Caco-2 (cell line): ENCODE results near the gene DPP9. TPM values are rescaled to one million over a fixed set of nuclear protein-coding genes. Genes with fewer than 3 reads are reported as not detected.

Source experiments
- BruUV-seq: library from RNA; stranded (reverse); fragments of 400-500 nt; replicated peaks from 2 replicates; lab custom pipeline; 2021; lab: Mats Ljungman, UMichigan
- CTCF ChIA-PET: fragments of 300-600 bp; sonication (Branson Sonifier 250); formaldehyde crosslinking; loops from one replicate; lab custom pipeline; 2022; ENCODE audit warnings: antibody characterized with exemption; lab: Charles Lee
- POLR2A ChIA-PET: fragments of 300-600 bp; sonication (Branson Sonifier 250); formaldehyde crosslinking; loops from one replicate; lab custom pipeline; 2022; ENCODE audit warnings: antibody characterized with exemption; lab: Charles Lee
- DNase-seq, 2 experiments: peaks; one replicate each; pipeline versions ENCODE4 v3.0.0 to v3.0.0-alpha.2; 2020 to 2022
- H3K27me3 ChIP-seq: replicated peaks from 2 replicates; pipeline ENCODE4 v1.6.0; 2011; ENCODE audit warnings: low read length; ENCODE audit not compliant: control insufficient read depth, insufficient read depth
- H3K36me3 ChIP-seq: 2 replicates; pipeline ENCODE4 v1.5.1; 2011; ENCODE audit warnings: low read length; ENCODE audit not compliant: control insufficient read depth, insufficient read depth
- H3K4me1 ChIP-seq: fragments of 250-450 bp; sonication (Bioruptor Pico); 2 replicates; pipeline ENCODE4 v1.5.1; 2020; ENCODE audit warnings: mild to moderate bottlenecking
- H3K4me3 ChIP-seq: 2 replicates; pipeline ENCODE4 v1.5.1; 2011; ENCODE audit warnings: low read depth, mild to moderate bottlenecking, control low read depth, low read length
- H3K9me3 ChIP-seq: fragments of 250-450 bp; sonication (Bioruptor Pico); 2 replicates; pipeline ENCODE4 v1.5.1; 2020; ENCODE audit warnings: mild to moderate bottlenecking, moderate library complexity
- H3K27ac Mint-ChIP-seq: one replicate; pipeline ENCODE4 v1.8.0; 2022; ENCODE audit warnings: mixed read lengths; ENCODE audit not compliant: unreplicated experiment
- H3K27me3 Mint-ChIP-seq: one replicate; pipeline ENCODE4 v1.8.0; 2022; ENCODE audit warnings: mixed read lengths; ENCODE audit not compliant: insufficient read depth, unreplicated experiment
- H3K36me3 Mint-ChIP-seq: one replicate; pipeline ENCODE4 v1.8.0; 2022; ENCODE audit warnings: mild to moderate bottlenecking, mixed read lengths; ENCODE audit not compliant: insufficient read depth, unreplicated experiment
- H3K4me1 Mint-ChIP-seq: one replicate; pipeline ENCODE4 v1.8.0; 2022; ENCODE audit warnings: low read depth, mixed read lengths; ENCODE audit not compliant: unreplicated experiment
- H3K4me3 Mint-ChIP-seq: one replicate; pipeline ENCODE4 v1.8.0; 2022; ENCODE audit warnings: mild to moderate bottlenecking, moderate library complexity, mixed read lengths; ENCODE audit not compliant: unreplicated experiment
- H3K9me3 Mint-ChIP-seq: one replicate; pipeline ENCODE4 v1.8.0; 2022; ENCODE audit warnings: mixed read lengths; ENCODE audit not compliant: unreplicated experiment
- intact Hi-C: fragments of 100-400 bp; cut with micrococcal nuclease; formaldehyde crosslinking; loops from one replicate; pipeline ENCODE4 v1.10.0; 2022; ENCODE audit not compliant: unreplicated experiment
- total RNA-seq: library from RNA; stranded (reverse); gene quantifications from 2 replicates; pipeline ENCODE4 v1.2.3, GENCODE V29; 2022
- TF ChIP-seq, protein P1 (sequence below), 2 experiments: fragments of 200-600 bp in 1 of 2; IDR thresholded peaks; 1 replicate in 1 of 2; 2 replicates in 1 of 2; pipeline versions ENCODE4 v1.5.1 to v1.8.0; 2011 to 2022; ENCODE audit warnings: antibody characterized with exemption in 1 of 2, control low read depth in 1 of 2, inconsistent platforms in 1 of 2, low read depth in 1 of 2, low read length in 1 of 2, mild to moderate bottlenecking in 1 of 2, moderate library complexity in 1 of 2; ENCODE audit not compliant: insufficient read depth in 1 of 2, severe bottlenecking in 1 of 2, unreplicated experiment in 1 of 2

The DPP9 gene
- total RNA-seq, 1 experiment from 2014 or later = 63.2 TPM

DNA sequence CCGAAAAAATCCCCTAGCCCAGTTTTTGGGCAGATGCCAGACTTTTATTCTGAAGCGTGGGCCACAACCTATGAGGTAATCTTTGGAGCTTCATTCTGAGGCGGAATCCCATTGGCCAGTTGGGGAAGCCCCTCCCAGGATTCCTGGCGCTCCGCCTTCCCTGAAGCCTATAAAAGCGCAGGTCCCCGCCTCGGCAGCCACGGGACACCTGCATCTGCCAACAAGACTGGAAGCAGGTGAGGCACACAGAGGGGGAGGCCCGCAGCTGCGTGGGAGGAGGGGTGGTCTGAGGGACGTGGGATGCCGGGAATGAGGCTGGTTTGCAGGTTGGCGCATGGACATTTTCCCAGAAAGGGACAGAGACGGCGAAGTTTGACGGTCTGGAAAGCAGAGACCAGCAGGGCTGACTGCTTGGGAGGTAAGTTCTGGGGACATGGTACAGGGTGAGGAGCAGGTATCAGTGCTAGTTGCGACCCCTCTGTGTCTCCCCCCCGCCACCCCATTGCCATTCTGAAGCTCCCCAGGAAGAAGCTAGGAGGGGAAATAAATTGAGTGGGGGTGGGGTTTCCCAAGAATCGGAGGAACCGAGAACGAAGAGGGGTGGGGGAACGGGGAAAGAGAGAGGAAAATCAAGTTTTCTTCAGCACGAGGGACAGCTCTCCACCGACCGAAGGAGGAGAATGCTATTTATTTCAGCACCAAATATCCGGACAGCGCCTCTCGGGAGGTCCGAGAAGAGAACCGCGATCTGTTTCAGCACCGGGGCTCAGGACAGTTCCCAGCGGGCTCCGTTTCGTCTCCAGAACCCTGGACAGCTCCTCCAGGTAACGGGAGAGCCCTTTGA is 45.5 kb upstream of the DPP9 start:
- H3K27me3 ChIP-seq = no peaks in the 10 kb centered on the region
- no peaks in the 10 kb centered on the region for H3K9me3 ChIP-seq
- TF ChIP-seq, protein P1, sequence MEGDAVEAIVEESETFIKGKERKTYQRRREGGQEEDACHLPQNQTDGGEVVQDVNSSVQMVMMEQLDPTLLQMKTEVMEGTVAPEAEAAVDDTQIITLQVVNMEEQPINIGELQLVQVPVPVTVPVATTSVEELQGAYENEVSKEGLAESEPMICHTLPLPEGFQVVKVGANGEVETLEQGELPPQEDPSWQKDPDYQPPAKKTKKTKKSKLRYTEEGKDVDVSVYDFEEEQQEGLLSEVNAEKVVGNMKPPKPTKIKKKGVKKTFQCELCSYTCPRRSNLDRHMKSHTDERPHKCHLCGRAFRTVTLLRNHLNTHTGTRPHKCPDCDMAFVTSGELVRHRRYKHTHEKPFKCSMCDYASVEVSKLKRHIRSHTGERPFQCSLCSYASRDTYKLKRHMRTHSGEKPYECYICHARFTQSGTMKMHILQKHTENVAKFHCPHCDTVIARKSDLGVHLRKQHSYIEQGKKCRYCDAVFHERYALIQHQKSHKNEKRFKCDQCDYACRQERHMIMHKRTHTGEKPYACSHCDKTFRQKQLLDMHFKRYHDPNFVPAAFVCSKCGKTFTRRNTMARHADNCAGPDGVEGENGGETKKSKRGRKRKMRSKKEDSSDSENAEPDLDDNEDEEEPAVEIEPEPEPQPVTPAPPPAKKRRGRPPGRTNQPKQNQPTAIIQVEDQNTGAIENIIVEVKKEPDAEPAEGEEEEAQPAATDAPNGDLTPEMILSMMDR (IDR thresholded peaks at IDR 0.05; ENCODE audit: insufficient read depth in 1 of 2, low read depth in 1 of 2, low read length in 1 of 2, severe bottlenecking in 1 of 2, unreplicated experiment in 1 of 2) = no peak
- H3K36me3 ChIP-seq = no peaks in the 10 kb centered on the region
- peak; percentile 83 to 91 for DNase-seq
- H3K4me3 ChIP-seq = no peak overlapping the region
- H3K27ac Mint-ChIP-seq = no peak overlapping the region
- H3K36me3 Mint-ChIP-seq = peaks cover 6% of the 10 kb centered on the region
- H3K4me3 Mint-ChIP-seq = no peak overlapping the region
- no peaks in the 10 kb centered on the region for H3K4me1 ChIP-seq
- no peaks in the 10 kb centered on the region for H3K4me1 Mint-ChIP-seq
- peaks cover 14% of the 10 kb centered on the region for H3K27me3 Mint-ChIP-seq
- CTCF ChIA-PET = interaction anchor here (0.7 to 1.1 kb wide), 3 partner anchors 10 to 83 kb away, joined by 3 to 6 read pairs (median 3); partner anchors contain the start of gene FEM1A
- intact Hi-C loops = no loop called here
- H3K9me3 Mint-ChIP-seq = no peaks in the 10 kb centered on the region
- BruUV-seq = no TSS peak
- POLR2A ChIA-PET = interaction anchor here (0.5 to 0.6 kb wide), 4 partner anchors 8 to 462 kb away, joined by 3 to 5 read pairs (median 3); partner anchors contain the start of gene PLIN5

DNA sequence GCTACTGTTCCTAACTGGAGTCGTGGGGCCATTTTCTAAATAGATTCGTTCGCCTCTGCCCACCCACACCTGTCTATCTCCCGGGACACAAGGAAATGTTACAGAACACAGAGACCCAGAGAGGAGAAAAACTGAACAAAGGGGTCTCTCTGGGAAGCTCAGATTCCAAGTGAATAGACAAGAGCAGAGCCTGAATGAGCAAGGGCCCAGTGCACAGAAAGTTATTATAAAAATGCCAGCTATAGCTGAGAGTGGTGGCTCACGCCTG is 40.7 kb upstream of the DPP9 start:
- BruUV-seq = no TSS peak
- TF ChIP-seq, protein P1 (IDR thresholded peaks at IDR 0.05; ENCODE audit: insufficient read depth in 1 of 2, low read depth in 1 of 2, low read length in 1 of 2, severe bottlenecking in 1 of 2, unreplicated experiment in 1 of 2) = no peak
- Histone ChIP-seq H3K4me1 (peaks cover 8% of the 10 kb centered on the region; the same call in 1 of the 2 replicates), H3K9me3 (no peaks in the 10 kb centered on the region), H3K27me3 (no peaks in the 10 kb centered on the region), H3K4me3 (no peak overlapping the region), H3K36me3 (no peaks in the 10 kb centered on the region)
- H3K36me3 Mint-ChIP-seq = peaks cover 3% of the 10 kb centered on the region
- CTCF ChIA-PET = interaction anchor here (1.2 kb wide), 1 partner anchor 27 kb away, joined by 6 read pairs; the partner anchor contains the start of gene FEM1A
- H3K9me3 Mint-ChIP-seq = no peaks in the 10 kb centered on the region
- no peak overlapping the region for H3K27ac Mint-ChIP-seq
- DNase-seq = no peak
- no peak overlapping the region for H3K4me3 Mint-ChIP-seq
- no peaks in the 10 kb centered on the region for H3K4me1 Mint-ChIP-seq
- POLR2A ChIA-PET = no interaction called here
- intact Hi-C loops = no loop called here
- H3K27me3 Mint-ChIP-seq = peaks cover 10% of the 10 kb centered on the region

DNA sequence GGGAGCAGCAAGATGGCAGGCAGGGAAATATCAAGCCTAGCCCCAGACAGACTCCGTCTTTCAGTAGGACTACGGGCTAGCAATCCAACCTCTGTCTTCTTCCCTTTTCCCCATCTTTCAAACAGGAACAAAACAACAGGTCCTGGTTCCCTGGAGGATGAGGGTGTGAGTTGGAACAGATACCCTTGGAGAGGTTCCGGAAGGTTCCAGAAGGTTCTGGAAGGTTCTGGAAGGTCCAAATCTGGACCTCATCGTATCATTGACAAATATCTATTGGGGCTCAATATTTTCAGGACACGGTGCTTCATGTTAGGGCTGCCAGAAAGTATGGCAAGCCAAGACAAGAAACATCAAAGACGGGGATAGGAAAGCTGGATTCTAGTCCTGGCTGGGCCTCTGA is 39.4 kb upstream of the DPP9 start:
- no peaks in the 10 kb centered on the region for H3K9me3 Mint-ChIP-seq
- no peak overlapping the region for H3K4me3 Mint-ChIP-seq
- H3K36me3 Mint-ChIP-seq = peaks cover 5% of the 10 kb centered on the region
- Histone ChIP-seq H3K36me3 (no peaks in the 10 kb centered on the region), H3K27me3 (no peaks in the 10 kb centered on the region), H3K4me3 (no peak overlapping the region), H3K4me1 (peaks cover 8% of the 10 kb centered on the region; the same call in 1 of the 2 replicates), H3K9me3 (no peaks in the 10 kb centered on the region)
- ChIA-PET POLR2A (no interaction called here), CTCF (no interaction called here)
- no peak overlapping the region for H3K27ac Mint-ChIP-seq
- H3K4me1 Mint-ChIP-seq = no peaks in the 10 kb centered on the region
- TF ChIP-seq, protein P1 (IDR thresholded peaks at IDR 0.05; ENCODE audit: insufficient read depth in 1 of 2, low read depth in 1 of 2, low read length in 1 of 2, severe bottlenecking in 1 of 2, unreplicated experiment in 1 of 2) = no peak
- intact Hi-C loops = no loop called here
- no TSS peak for BruUV-seq
- no peak for DNase-seq
- peaks cover 10% of the 10 kb centered on the region for H3K27me3 Mint-ChIP-seq
